ENCODE measurements around the gene ZNF318. TPM values are rescaled to one million over a fixed set of nuclear protein-coding genes. Genes with fewer than 3 reads are reported as not detected.
"Not testable (repeated sequence)": the region's sequence is repeated elsewhere in the genome, so short reads cannot be mapped to it uniquely, and the experiment has no call there.

The ZNF318 gene
- total RNA-seq, 1 donor from 2014 or later, result 13.8 TPM

- intact Hi-C loops (cut with DNase I), result no loop called here
- DNase-seq (ENCODE audit: low spot score), result no peak
Observed at GRCh38 chr6:43306086-43306485, 63.4 kb downstream of the ZNF318 start.

GRCh38 chr6:43304882-43305281 lies 64.6 kb downstream of the ZNF318 start:
- intact Hi-C loops (cut with DNase I), result no loop called here
- DNase-seq (ENCODE audit: low spot score), result no peak

GRCh38 chr6:43304361-43304760 lies 65.1 kb downstream of the ZNF318 start:
- intact Hi-C loops (cut with DNase I), result no loop called here
- no peak for DNase-seq (ENCODE audit: low spot score)

DNA sequence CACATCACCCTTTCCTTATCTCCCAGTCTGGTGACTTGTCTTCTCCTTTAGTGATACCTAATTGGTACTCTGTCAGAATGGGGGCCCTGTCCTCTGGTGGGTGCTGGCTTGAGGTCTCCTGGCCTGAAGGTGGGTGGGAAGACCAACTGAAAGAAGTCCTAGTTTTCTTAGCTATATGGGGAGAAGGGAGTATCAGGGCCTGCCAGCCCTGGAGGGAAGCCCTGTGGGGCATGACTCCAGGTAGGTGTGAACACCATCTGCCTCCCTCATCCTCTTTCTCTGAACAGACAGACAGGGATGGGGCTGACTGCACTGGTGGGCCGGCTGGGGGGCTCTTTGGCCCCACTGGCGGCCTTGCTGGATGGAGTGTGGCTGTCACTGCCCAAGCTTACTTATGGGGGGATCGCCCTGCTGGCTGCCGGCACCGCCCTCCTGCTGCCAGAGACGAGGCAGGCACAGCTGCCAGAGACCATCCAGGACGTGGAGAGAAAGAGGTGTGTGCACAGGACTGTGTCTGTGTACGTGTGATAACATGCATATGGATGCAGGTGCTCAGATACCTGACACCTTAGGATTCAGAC lies 65.6 kb downstream of the ZNF318 start:
- no peak for DNase-seq (ENCODE audit: low spot score)
- intact Hi-C loops (cut with DNase I), result no loop called here

DNA sequence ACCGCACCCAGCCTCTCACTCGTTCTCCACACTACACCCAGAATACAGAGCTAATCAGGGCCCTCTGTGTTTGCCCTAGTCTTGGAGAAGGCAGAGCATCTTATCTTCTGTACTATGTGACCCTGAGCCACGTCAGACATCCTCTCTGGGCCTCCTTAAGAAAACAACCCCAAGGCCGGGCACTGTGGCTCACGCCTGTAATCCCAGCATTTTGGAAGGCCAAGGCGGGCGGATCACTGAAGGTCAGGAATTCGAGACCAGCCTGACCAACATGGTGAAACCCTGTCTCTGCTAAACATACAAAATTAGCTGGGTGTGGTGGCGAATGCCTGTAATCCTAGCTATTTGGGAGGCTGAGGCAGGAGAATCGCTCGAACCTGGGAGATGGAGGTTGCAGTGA lies 66.4 kb downstream of the ZNF318 start:
- DNase-seq (ENCODE audit: low spot score); intact Hi-C loops (cut with DNase I): not testable (repeated sequence)

GRCh38 chr6:43302126-43302525 lies 67.3 kb downstream of the ZNF318 start:
- DNase-seq (ENCODE audit: low spot score), result no peak
- intact Hi-C loops (cut with DNase I), result no loop called here

GRCh38 chr6:43301081-43301870 lies 68.2 kb downstream of the ZNF318 start:
- no peak for DNase-seq (ENCODE audit: low spot score)
- intact Hi-C loops (cut with DNase I), result no loop called here

DNA sequence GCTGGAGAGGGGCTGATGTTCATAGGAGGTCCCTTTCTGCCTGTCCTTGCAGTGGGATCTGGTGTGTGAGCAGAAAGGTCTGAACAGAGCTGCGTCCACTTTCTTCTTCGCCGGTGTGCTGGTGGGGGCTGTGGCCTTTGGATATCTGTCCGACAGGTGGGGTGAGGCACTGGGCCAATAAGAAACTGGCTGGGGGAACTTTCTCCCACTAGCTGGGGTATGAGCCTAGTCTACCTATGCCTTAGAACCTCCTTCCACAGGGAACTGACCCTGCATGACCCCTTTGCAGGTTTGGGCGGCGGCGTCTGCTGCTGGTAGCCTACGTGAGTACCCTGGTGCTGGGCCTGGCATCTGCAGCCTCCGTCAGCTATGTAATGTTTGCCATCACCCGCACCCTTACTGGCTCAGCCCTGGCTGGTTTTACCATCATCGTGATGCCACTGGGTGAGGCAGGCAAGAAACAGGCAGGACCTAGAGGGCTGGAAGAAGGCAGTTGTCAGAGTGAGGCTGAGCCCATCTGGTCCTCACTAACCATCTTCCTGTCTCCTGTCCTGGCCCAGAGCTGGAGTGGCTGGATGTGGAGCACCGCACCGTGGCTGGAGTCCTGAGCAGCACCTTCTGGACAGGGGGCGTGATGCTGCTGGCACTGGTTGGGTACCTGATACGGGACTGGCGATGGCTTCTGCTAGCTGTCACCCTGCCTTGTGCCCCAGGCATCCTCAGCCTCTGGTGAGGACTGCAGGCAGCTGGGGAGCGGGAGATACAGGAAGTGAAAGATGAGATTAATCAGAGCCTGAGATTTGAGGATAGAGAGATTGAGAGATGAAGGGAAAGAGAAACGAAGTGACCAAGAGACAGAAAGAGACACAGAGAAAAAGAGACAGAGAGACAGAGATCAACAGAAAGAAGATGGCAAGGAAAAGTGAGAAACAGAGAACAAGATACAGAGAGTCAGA lies 69.8 kb downstream of the ZNF318 start:
- intact Hi-C loops (cut with DNase I), result no loop called here
- no peak for DNase-seq (ENCODE audit: low spot score)

GRCh38 chr6:43298565-43299337 lies 70.7 kb downstream of the ZNF318 start:
- intact Hi-C loops (cut with DNase I), result no loop called here
- DNase-seq (ENCODE audit: low spot score), result no peak

DNA sequence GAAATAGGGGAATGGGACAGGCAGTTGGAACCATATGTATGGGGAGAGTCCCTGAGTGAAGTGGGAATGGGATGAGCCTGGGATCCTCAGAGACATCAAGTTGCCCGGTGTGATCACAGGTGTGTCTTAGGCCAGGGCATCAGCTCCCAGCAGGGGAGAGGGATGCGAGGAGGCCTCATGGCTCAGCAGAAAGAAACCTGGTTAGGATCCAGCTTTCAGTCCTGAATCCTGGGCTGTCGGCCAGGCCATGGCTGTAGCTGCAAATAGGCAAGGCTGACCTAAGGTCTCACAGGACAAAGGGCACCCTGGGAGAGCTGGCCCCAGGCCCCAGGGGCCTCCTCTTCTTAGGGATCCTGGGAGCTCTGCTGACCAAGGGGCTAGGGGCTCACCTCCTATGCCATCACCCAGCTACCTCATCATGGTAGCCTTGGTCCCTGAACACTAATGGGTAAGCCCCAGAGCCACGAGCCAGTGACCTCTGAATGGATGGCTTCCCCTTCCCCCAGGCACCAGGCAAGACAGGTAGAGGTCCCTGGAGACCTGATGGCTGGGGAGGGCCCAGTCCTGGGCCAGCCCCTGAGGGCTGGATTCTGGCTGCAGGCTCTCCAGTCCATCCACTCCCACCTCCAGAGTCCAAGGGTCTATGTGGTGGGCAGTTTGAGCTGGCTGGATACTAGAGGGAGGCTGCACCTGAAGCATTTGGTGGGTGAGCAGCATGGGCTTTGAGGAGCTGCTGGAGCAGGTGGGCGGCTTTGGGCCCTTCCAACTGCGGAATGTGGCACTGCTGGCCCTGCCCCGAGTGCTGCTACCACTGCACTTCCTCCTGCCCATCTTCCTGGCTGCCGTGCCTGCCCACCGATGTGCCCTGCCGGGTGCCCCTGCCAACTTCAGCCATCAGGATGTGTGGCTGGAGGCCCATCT lies 71.5 kb downstream of the ZNF318 start, which contains the start of gene SLC22A7:
Gene SLC22A7, plus strand, starts transcription at position 617 of the 921 bp plus-strand sequence. Its CDS starts 99 bp downstream, at position 716.
- intact Hi-C loops (cut with DNase I), result no loop called here
- no peak for DNase-seq (ENCODE audit: low spot score)

- intact Hi-C loops (cut with DNase I), result no loop called here
- no peak for DNase-seq (ENCODE audit: low spot score)
Observed at GRCh38 chr6:43296780-43297497, 72.5 kb downstream of the ZNF318 start.

- no peak for DNase-seq (ENCODE audit: low spot score)
- intact Hi-C loops (cut with DNase I), result no loop called here
Observed at GRCh38 chr6:43295456-43295855, 74.0 kb downstream of the ZNF318 start.

GRCh38 chr6:43294536-43294935 lies 74.9 kb downstream of the ZNF318 start:
- intact Hi-C loops (cut with DNase I), result no loop called here
- peak; percentile 1 for DNase-seq (ENCODE audit: low spot score)

DNA sequence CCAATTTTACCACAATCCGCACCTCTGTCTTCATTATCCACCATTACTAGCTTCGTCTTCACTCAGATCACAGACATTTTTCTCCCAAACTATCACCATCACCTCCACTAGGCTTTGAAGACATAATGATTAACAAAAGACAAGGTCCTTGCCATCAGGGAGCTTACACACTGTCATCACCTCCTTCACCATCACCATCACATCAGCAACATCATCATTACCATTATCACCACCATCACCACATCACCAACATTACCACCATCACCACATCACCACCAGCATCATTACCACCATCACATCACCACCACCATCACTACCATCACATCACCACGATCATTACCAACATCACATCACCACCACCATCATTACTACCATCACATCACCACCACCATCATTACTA lies 75.7 kb downstream of the ZNF318 start:
- intact Hi-C loops (cut with DNase I), result no loop called here
- DNase-seq (ENCODE audit: low spot score), result no peak

DNA sequence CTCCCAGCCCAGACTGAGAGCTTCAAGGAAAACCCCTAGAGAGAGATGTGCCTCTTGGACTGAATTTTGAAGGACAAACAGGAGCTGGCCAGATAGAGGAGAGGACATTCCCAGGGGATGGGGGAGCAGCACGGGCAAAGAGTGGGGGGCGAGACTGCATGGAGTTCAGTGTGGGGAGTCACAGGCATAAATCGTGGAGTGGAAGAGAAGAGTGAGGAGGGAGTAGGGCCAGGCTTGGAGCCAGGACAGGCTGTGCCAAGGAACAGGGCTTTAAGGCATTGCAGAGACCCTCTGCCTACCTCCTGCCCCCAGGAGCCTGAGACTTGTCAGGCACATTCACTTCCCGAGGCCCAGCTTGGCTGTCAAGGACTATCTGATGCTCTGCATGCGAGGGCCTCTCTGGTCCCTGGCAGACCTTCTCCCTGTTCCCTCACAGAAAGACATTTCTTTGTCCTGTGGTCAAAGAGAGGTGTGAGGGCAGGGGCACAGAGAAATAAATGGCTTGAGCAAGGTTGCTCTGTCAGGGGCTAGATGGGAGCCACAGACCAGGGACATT lies 76.6 kb downstream of the ZNF318 start:
- intact Hi-C loops (cut with DNase I), result no loop called here
- peak; percentile 50 for DNase-seq (ENCODE audit: low spot score)

DNA sequence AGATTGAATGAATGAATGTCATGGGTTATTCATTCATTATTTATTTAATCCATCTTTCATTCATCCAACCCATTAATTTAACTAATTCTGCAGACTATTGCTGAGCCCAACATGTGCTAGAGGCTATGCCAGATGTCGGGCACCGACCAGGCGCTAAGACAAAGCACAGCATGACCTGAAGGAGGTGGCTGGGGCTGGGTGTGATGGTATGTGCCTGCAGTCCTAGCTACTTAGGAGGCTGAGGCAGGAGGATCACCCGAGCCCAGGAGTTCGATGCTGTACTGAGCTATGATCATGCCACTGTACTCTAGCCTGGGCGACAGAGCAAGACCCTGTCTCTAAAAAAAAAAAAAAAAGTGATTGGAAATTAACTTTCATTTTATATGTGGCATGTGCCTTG lies 77.1 kb downstream of the ZNF318 start:
- intact Hi-C loops (cut with DNase I), result no loop called here
- no peak for DNase-seq (ENCODE audit: low spot score)

GRCh38 chr6:43291708-43292107 lies 77.7 kb downstream of the ZNF318 start:
- DNase-seq (ENCODE audit: low spot score), result no peak
- intact Hi-C loops (cut with DNase I), result no loop called here

All from cardiac septum (tissue), 1 donor.